ENCODE measurements around the gene LZTR1. TPM values are rescaled to one million over a fixed set of nuclear protein-coding genes. Genes with fewer than 3 reads are reported as not detected.

LZTR1 gene
- total RNA-seq, 1 donor from 2014 or later, result 72.9 TPM

GRCh38 chr22:20992056-20992442 is 10.0 kb downstream of the LZTR1 start:
- no peak for ATAC-seq
- DNase-seq (ENCODE audit: low spot score), result no peak
- intact Hi-C loops (cut with DNase I), result no loop called here

- intact Hi-C loops (cut with DNase I), result no loop called here
- ATAC-seq, result no peak
- DNase-seq (ENCODE audit: low spot score), result no peak
Measured at GRCh38 chr22:20992456-20993303, 10.6 kb downstream of the LZTR1 start.

DNA sequence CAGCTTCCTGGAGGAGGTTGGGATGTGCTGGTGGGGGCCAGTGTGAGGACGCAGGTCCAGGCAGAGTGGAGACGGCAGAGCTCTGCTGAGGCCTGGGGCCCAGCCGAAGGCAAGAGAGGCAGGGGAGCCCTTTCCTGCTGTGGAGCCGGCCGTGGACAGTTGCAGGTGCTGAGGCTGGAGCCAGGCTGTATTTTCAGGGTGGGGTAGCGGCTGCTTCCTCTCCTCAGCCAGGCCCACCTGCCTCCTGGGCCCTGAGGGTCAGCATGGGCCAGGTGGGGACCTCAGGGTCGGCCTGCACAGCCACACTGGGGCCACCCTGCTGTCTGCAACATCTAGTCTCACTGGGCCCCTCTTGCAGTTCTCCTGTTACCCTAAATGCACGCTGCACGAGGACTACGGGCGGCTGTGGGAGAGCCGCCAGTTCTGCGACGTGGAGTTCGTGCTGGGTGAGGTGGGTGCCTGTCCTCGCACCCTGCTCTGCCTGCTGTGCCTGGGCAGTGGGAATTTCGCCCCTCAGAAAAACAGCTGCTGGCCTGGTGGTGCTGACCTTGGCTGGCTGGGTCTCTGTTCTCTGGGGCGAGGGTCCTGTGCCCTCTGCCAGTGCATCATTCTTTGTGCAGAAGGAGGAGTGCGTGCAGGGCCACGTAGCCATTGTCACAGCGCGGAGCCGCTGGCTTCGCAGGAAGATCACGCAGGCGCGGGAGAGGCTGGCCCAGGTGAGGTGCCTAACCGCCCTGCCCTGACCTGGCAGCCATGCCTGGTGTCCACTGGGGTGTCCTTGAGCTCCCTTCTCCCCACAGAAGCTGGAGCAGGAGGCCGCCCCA is 11.4 kb downstream of the LZTR1 start:
- no peak for DNase-seq (ENCODE audit: low spot score)
- intact Hi-C loops (cut with DNase I), result no loop called here
- no peak for ATAC-seq

GRCh38 chr22:20994128-20994901 is 12.2 kb downstream of the LZTR1 start:
- DNase-seq (ENCODE audit: low spot score), result no peak
- ATAC-seq, result no peak
- intact Hi-C loops (cut with DNase I), result no loop called here

DNA sequence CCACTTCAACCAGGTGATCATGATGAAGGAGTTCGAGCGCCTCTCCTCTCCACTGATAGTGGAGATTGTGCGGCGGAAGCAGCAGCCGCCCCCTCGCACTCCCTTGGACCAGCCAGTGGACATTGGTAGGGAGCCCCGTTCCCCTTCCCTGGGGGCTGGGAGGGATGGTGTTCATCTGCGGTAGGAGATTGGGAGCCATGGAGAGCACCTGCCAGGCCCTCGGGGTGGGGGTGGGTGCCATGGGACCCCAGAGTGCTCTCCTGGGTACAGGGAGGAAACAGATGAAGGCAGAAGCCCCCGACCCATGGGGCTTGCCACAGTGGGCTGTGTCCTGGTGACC is 12.8 kb downstream of the LZTR1 start:
- intact Hi-C loops (cut with DNase I), result no loop called here
- ATAC-seq (no peak), DNase-seq (ENCODE audit: low spot score) (no peak)

- no peak for ATAC-seq
- intact Hi-C loops (cut with DNase I), result no loop called here
- no peak for DNase-seq (ENCODE audit: low spot score)
Measured at GRCh38 chr22:20995329-20996030, 13.4 kb downstream of the LZTR1 start.

- DNase-seq (ENCODE audit: low spot score), result no peak
- no peak for ATAC-seq
- intact Hi-C loops (cut with DNase I), result no loop called here
Measured at GRCh38 chr22:20996031-20996410, 13.9 kb downstream of the LZTR1 start.

GRCh38 chr22:20996598-20997535 is 14.8 kb downstream of the LZTR1 start:
- DNase-seq (ENCODE audit: low spot score), result no peak
- intact Hi-C loops (cut with DNase I), result no loop called here
- no peak for ATAC-seq

- intact Hi-C loops (cut with DNase I), result no loop called here
- no peak for DNase-seq (ENCODE audit: low spot score)
- ATAC-seq, result no peak
Measured at GRCh38 chr22:20997536-20998257, 15.6 kb downstream of the LZTR1 start.

DNA sequence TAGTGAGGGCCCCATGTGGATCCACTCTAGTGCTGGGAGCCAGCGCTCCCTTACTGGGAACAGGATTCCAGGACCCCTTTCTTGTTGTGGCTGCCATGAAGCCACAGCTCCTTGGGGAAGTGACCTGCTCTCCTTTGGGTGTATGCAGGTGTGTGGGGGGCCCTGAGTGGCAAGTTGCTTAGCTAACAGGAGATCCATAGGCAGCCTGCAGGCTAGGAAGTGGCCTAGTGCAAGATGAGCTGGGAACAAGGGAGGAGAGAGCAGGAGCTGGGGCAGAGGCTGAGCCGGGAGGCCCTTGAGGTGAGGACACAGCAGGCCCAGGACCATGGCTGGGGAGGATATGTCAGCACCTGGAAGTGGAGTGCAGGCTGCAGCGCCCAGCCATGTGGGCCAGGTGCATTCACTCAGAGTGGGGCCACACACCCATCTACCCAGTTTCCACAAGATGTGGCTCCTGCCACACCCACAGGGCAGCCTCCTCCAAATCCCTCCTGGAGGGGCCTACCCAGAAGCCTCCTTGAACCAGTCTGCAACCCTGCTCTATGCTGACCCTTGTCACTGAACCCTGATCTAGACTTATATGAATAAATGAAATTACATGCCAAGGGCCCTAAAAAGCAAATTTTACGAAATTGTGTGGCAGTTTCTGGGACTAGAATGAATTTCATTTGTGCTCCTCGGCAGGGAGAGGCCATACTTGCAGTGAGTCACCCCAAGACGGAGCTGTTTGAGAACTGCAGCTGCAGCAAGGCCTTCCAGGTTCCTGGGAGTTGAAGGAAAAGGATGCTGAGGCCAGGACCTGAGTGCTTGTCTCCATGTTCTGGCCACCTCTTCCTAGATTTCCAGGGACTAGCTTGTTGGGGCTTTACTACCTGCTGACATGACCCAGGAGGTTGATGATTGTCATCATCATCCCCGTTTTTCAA is 16.6 kb downstream of the LZTR1 start:
- DNase-seq (ENCODE audit: low spot score), result no peak

GRCh38 chr22:20999350-21000206 is 17.5 kb downstream of the LZTR1 start:
- intact Hi-C loops (cut with DNase I), result no loop called here
- ATAC-seq (no peak), DNase-seq (ENCODE audit: low spot score) (no peak)

More for the DNA sequence above, 16.6 kb downstream of the LZTR1 start:
- no peak for ATAC-seq
- intact Hi-C loops (cut with DNase I), result no loop called here

DNA sequence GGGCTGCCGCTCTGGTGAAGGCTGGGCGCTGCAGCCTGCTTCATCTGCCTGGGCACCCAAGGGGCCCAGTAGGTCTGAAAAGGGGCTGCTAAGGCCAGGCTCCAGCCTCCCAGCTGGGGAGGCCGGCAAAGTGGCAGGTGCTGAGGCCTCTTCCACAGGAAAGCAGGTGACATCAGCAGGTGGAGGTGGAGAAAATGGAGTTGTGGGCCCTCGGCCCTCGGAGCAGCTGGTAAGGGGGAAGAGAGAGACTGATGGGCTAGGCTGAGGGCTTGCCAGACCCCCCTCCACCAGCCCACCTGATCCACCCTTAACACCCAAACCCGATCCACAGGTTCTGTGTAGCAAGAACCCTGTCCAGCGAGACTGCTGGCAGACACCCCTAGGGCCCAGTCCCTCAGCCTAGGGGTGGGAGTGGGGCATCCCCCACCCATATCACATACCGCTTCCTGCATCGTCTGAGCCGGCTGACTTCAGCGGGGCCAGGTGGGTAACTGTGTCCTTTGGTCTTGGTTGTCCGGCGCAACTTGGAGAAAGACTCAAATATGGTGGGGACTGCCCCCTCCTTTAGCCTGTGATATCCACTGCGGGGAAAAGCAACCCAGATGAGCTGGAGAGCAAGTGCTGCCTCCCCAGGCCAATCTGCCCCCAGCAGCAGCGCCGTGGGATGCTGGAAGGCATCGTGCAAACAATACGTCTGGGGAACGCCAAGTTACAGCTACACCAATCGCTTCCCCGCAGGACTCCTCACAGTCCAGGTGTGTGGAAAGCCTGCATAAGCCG is 18.3 kb downstream of the LZTR1 start:
- ATAC-seq (no peak), DNase-seq (ENCODE audit: low spot score) (no peak)
- intact Hi-C loops (cut with DNase I), result no loop called here

DNA sequence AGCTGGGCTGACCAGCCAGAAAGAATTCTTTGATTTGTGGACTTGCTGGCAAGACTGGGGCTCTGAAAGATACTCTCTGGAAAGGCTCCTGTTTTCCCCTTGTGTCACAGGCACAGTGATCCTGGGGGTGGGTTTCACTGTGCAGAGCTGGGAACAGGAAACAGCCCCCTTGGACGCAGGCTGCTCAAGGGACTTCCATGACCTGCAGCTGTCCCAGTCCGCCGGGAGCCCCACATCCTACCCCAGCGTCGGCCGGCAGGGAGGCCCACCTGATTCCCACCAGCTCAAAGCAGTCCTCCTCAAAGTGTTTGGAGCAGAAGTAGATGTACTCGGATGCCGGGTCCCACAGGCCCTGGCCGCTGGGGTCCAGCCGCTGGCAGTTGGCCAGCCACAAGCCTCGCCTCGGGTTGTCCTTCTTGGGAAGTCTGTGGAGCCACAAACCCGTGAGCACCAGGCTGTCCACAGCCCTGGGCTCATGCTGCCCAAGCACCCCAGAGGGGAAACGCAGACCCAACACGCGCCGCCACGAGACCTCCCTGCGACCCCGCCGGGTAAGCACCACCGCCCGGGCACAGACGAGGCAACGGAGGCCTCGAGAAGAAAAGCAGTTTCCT is 19.0 kb downstream of the LZTR1 start:
- intact Hi-C loops (cut with DNase I), result no loop called here
- no peak for DNase-seq (ENCODE audit: low spot score)
- peak; percentile 0 for ATAC-seq

DNA sequence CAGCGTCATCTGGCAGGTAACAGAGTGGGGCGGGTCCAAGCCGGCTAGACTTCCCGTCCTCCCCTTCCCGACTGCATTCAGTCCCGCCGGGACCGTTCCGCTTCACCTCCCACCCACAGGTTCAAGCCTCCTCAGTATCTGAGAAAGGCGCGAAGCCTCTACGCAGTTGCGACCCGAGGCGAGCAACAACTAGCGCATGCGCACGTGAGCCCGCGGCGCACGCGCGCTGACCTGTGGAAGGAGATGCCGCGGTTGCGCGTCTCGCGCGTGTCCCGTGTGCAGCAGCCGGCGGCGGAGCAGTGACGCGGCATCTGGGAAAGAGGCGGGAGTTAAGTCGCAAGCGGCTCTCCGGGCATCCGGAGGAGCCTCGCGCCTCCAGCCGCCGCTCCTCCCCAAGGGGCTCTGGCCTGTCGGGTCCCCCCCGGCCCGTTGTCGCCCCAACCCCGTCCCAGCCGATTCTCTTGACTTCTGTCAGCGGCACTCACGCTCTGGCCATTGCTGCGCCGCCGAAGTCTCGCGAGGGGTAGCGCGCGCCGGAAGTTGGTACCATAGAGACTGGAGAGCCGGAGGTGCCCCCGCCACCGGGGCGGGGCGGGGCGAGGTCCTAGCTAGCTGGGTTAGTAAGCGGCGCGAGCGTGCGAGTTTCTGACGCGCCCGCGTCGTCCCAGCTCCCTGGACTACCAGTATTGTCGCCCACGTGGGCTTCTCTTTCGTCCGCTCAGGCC is 19.7 kb downstream of the LZTR1 start, which contains the start of gene THAP7:
THAP7 (minus strand) TSS at position 518 of the 725 bp plus-strand sequence; CDS start at position 311, 207 bp downstream.
- intact Hi-C loops (cut with DNase I), result no loop called here
- DNase-seq (ENCODE audit: low spot score) (peak; percentile 98), ATAC-seq (peak; percentile 97)
